K562 (cell line): ENCODE data around the gene MPI. TPM values are rescaled to one million over a fixed set of nuclear protein-coding genes. Genes with fewer than 3 reads are reported as not detected.
A peak's percentile ranks its signal among the peaks of the same experiment; 100 is the strongest.

ENCODE experiments used
- ADNP ChIP-seq: fragments of 200-800 bp; sonication (Bioruptor generic); IDR thresholded peaks from 2 replicates; pipeline ENCODE4 v1.6.1; 2016; ENCODE audit warnings: missing genetic modification characterization, missing compliant biosample characterization
- CREB3L1 ChIP-seq: fragments of 450-650 bp; IDR thresholded peaks from 2 replicates; pipeline ENCODE4 v1.6.1; 2014; ENCODE audit warnings: low read depth, mild to moderate bottlenecking, moderate library complexity, borderline replicate concordance
- DDX20 ChIP-seq: fragments of 450-650 bp; IDR thresholded peaks from 2 replicates; pipeline ENCODE4 v1.6.1; 2016; ENCODE audit warnings: missing genetic modification characterization, low read depth, mild to moderate bottlenecking, missing compliant biosample characterization, moderate library complexity
- DEAF1 ChIP-seq: fragments of 450-650 bp; formaldehyde crosslinking; IDR thresholded peaks from 2 replicates; pipeline ENCODE4 v1.4.0; 2020; ENCODE audit warnings: mild to moderate bottlenecking, moderate library complexity
- HMBOX1 ChIP-seq: sonication (generic); IDR thresholded peaks from 2 replicates; pipeline ENCODE4 v1.6.1; 2016
- MBD2 ChIP-seq: sonication (generic); IDR thresholded peaks from 2 replicates; pipeline ENCODE4 v1.6.1; 2016; ENCODE audit warnings: low read depth, borderline replicate concordance
- MTA3 ChIP-seq: fragments of 450-650 bp; formaldehyde crosslinking; IDR thresholded peaks from 2 replicates; pipeline ENCODE4 v1.6.1; 2017; ENCODE audit warnings: mild to moderate bottlenecking, borderline replicate concordance
- POLR2AphosphoS2 ChIP-seq: IDR thresholded peaks from 2 replicates; pipeline ENCODE4 v1.6.1; 2012; ENCODE audit warnings: low read length, improper control_type of control experiment
- SPI1 ChIP-seq: IDR thresholded peaks from 2 replicates; pipeline ENCODE4 v1.6.1; 2011; ENCODE audit warnings: low read depth, low read length, control low read depth, borderline replicate concordance
- TSHZ1 ChIP-seq: fragments of 250-450 bp; sonication (Bioruptor Pico); IDR thresholded peaks from 2 replicates; pipeline ENCODE4 v1.4.0; 2020; ENCODE audit warnings: mild to moderate bottlenecking, moderate library complexity
- USF2 ChIP-seq: sonication (generic); formaldehyde crosslinking; IDR thresholded peaks from 2 replicates; pipeline ENCODE4 v1.5.0; 2020; ENCODE audit warnings: missing genetic modification reagents
- ZBTB7A ChIP-seq: IDR thresholded peaks from 2 replicates; pipeline ENCODE4 v1.6.1; 2011; ENCODE audit warnings: low read depth, mild to moderate bottlenecking, low read length, moderate library complexity, borderline replicate concordance; ENCODE audit not compliant: control insufficient read depth
- ZNF764 ChIP-seq: fragments of 250-450 bp; sonication (Bioruptor Pico); IDR thresholded peaks from 2 replicates; pipeline ENCODE4 v1.4.0; 2020; ENCODE audit warnings: low read depth, mild to moderate bottlenecking, moderate library complexity
- polyA plus RNA-seq, 8 experiments: library from polyadenylated mRNA; depleted of rRNA in 4 of 8; stranded (reverse) in 5 of 8; unstranded in 3 of 8; fragments of >200 nt; fragmentation: Nextera tagmentation in 2 of 8; fragmentation: Illumina TruSeq in 1 of 8; extraction: Ambion mirVana in 2 of 8; extraction: Trizol in 1 of 8; gene quantifications; 2 replicates each; pipeline versions ENCODE4 v1.2.1 to v1.2.3, GENCODE V29; 2011 to 2014; ENCODE audit warnings: inconsistent platforms in 1 of 8, missing spikeins in 1 of 8
- total RNA-seq, 7 experiments: library from RNA; depleted of rRNA in 6 of 7; stranded (reverse); fragments of >200 nt in 6 of 7; fragmentation: Illumina TruSeq in 2 of 7; extraction: Trizol in 2 of 7; gene quantifications; 2 replicates each; pipeline versions ENCODE4 v1.2.1 to v1.2.3, GENCODE V29; 2011 to 2021; ENCODE audit warnings: low replicate concordance in 1 of 7
- TF ChIP-seq, protein P1 (sequence below): IDR thresholded peaks from 3 replicates; pipeline ENCODE4 v1.6.1; 2011; ENCODE audit warnings: borderline replicate concordance, mild to moderate bottlenecking; ENCODE audit not compliant: insufficient read length, insufficient read depth
- TF ChIP-seq, protein P2 (sequence below): conservative IDR thresholded peaks from 2 replicates; pipeline ENCODE4 v1.6.1; 2011; ENCODE audit warnings: low read depth, mild to moderate bottlenecking, low read length; ENCODE audit not compliant: control insufficient read depth

Gene MPI
- total and polyA plus RNA-seq, 9 of the 15 experiments (the other 6 are each of a cell fraction or from before 2014, with no cell fraction given), result 30.7 to 105 (median 40.5) TPM

DNA sequence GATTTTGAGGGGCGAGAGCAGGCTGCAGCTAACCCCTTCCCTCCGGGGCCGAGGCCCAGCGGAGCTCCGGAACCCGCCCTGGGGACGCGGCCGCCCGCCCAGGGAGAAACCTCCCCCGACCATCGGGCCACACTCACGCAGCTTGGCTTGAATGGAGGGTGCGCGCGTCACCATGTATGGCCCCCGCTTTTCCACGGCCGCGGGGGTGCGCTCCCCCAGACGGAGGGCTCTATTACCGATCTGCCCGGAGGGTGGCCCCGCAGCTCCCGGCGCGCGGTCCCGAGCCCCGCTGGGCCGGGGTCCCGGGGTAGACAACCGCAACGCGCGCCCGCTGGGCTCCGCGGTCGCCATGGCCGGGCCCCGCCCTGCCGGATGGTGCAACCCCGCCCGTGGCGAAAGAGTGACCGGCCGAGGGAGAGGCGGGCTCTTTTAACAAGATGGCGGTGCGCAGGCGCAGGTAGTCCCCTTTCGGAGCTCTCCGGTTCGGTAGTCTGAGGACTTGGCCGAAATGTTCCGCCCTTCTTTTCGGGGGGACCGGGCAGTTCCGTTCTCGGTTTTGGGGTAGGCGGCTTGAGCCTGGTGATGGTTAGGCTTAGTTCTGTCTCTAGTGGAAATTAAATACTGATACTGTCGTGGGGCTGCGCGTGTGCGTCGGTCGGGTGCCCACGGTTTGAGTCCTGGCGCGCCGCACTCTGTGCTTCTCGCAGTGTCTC lies 16.8 kb downstream of the MPI start, which contains the start of gene FAM219B (continued):
- no peak for TF ChIP-seq DEAF1 (CRISPR knock-in tag)
- no peak for TF ChIP-seq ZNF764 (CRISPR knock-in tag)
- TF ChIP-seq, protein P1, sequence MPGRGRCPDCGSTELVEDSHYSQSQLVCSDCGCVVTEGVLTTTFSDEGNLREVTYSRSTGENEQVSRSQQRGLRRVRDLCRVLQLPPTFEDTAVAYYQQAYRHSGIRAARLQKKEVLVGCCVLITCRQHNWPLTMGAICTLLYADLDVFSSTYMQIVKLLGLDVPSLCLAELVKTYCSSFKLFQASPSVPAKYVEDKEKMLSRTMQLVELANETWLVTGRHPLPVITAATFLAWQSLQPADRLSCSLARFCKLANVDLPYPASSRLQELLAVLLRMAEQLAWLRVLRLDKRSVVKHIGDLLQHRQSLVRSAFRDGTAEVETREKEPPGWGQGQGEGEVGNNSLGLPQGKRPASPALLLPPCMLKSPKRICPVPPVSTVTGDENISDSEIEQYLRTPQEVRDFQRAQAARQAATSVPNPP, result no peak
- no peak for TF ChIP-seq TSHZ1
- no peak for TF ChIP-seq ADNP (tag)
- TF ChIP-seq ZBTB7A, result 0 out of 2 replicates have a peak, but pooled peaks have one; percentile 51
- no peak for TF ChIP-seq CREB3L1
- no peak for TF ChIP-seq SPI1
- TF ChIP-seq MTA3, result peak; percentile 62
- no peak for TF ChIP-seq USF2 (CRISPR knock-in tag)
- TF ChIP-seq POLR2AphosphoS2, result no peak
- TF ChIP-seq MBD2, result no peak; the same call in 1 of the 2 replicates
- no peak for TF ChIP-seq HMBOX1
- TF ChIP-seq, protein P2, sequence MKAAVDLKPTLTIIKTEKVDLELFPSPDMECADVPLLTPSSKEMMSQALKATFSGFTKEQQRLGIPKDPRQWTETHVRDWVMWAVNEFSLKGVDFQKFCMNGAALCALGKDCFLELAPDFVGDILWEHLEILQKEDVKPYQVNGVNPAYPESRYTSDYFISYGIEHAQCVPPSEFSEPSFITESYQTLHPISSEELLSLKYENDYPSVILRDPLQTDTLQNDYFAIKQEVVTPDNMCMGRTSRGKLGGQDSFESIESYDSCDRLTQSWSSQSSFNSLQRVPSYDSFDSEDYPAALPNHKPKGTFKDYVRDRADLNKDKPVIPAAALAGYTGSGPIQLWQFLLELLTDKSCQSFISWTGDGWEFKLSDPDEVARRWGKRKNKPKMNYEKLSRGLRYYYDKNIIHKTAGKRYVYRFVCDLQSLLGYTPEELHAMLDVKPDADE, result peak; percentile 57; the same call in 1 of the 2 replicates
- TF ChIP-seq DDX20 (tag), result no peak
